Nephron progenitor cell (in vitro differentiated cells): ENCODE results near the gene MVB12B.

Experiments
- DNase-seq: peaks from one replicate; pipeline ENCODE4 v3.0.0; 2021
- H3K27ac Mint-ChIP-seq: 2 replicates; pipeline ENCODE4 v1.8.0; 2021; ENCODE audit warnings: mild to moderate bottlenecking, moderate library complexity, mixed read lengths
- H3K27me3 Mint-ChIP-seq: 2 replicates; pipeline ENCODE4 v1.8.0; 2021; ENCODE audit warnings: mild to moderate bottlenecking, low read depth, mixed read lengths; ENCODE audit not compliant: poor library complexity
- H3K36me3 Mint-ChIP-seq: 2 replicates; pipeline ENCODE4 v1.8.0; 2021; ENCODE audit warnings: low read depth, mixed read lengths
- H3K4me1 Mint-ChIP-seq: 2 replicates; pipeline ENCODE4 v1.8.0; 2021; ENCODE audit warnings: mixed read lengths
- H3K4me3 Mint-ChIP-seq: 2 replicates; pipeline ENCODE4 v1.8.0; 2021; ENCODE audit warnings: mild to moderate bottlenecking, moderate library complexity, mixed read lengths
- H3K9me3 Mint-ChIP-seq: 2 replicates; pipeline ENCODE4 v1.8.0; 2021; ENCODE audit warnings: mild to moderate bottlenecking, moderate library complexity, mixed read lengths
- TF ChIP-seq, protein P1 (sequence below): fragments of 200-600 bp; sonication (generic); IDR thresholded peaks from 2 replicates; pipeline ENCODE4 v1.5.0; 2021; ENCODE audit warnings: antibody characterized with exemption

The MVB12B gene

GRCh38 chr9:126292736-126293521 is 33.7 kb upstream of the MVB12B start:
- TF ChIP-seq, protein P1, sequence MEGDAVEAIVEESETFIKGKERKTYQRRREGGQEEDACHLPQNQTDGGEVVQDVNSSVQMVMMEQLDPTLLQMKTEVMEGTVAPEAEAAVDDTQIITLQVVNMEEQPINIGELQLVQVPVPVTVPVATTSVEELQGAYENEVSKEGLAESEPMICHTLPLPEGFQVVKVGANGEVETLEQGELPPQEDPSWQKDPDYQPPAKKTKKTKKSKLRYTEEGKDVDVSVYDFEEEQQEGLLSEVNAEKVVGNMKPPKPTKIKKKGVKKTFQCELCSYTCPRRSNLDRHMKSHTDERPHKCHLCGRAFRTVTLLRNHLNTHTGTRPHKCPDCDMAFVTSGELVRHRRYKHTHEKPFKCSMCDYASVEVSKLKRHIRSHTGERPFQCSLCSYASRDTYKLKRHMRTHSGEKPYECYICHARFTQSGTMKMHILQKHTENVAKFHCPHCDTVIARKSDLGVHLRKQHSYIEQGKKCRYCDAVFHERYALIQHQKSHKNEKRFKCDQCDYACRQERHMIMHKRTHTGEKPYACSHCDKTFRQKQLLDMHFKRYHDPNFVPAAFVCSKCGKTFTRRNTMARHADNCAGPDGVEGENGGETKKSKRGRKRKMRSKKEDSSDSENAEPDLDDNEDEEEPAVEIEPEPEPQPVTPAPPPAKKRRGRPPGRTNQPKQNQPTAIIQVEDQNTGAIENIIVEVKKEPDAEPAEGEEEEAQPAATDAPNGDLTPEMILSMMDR = no peak

GRCh38 chr9:126293522-126293889 is 33.1 kb upstream of the MVB12B start:
- Mint-ChIP-seq H3K4me1 (peaks cover 62% of the 10 kb centered on the region), H3K9me3 (no peaks in the 10 kb centered on the region), H3K27ac (no peak overlapping the region), H3K4me3 (no peak overlapping the region), H3K36me3 (no peaks in the 10 kb centered on the region), H3K27me3 (peaks cover 20% of the 10 kb centered on the region)
- DNase-seq = no peak
- TF ChIP-seq, protein P1 = no peak

More at GRCh38 chr9:126292736-126293521, 33.7 kb upstream of the MVB12B start:
- no peak for DNase-seq
- H3K4me3 Mint-ChIP-seq = no peak overlapping the region
- no peaks in the 10 kb centered on the region for H3K9me3 Mint-ChIP-seq
- peaks cover 20% of the 10 kb centered on the region for H3K27me3 Mint-ChIP-seq
- no peak overlapping the region for H3K27ac Mint-ChIP-seq
- no peaks in the 10 kb centered on the region for H3K36me3 Mint-ChIP-seq
- peaks cover 56% of the 10 kb centered on the region for H3K4me1 Mint-ChIP-seq

DNA sequence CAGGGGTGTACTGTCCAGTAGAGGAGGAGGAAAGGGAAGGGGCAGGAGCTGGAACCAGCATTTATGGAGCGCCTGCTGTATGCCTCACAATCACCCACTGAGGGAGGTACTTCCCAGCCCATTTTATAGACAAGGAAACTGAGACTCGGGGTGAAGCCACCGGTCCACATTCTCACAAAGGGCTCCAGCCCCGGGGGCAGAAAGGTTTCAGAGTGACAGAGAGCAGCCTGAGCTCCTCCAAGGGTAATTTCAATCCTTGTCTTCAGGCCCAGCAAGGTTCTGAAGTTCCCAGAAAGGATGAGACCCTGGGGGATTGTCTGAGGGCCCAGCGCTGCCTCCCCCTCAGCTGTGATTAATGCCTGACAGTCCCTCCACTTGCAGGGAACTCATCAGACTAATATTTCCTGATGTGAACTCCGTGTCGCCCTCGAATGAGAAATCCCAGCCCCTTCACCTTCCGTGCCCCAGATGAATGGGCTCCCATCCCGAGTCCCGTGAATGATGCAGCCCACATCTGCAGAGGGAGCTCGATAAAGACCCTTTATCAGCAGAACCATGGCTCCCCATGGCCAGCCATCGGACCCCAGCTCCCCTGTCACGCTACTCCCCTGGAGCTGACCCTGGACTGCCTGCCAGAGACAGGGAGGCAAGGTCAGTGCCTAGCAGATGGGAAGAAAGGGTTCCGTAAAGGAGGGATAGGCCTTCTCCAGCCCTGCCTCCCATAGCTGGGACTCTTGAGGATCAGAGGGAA is 32.1 kb upstream of the MVB12B start:
- Mint-ChIP-seq H3K27me3 (peaks cover 20% of the 10 kb centered on the region), H3K4me3 (no peak overlapping the region), H3K4me1 (peaks cover 71% of the 10 kb centered on the region), H3K27ac (peak overlapping the region; percentile 97), H3K9me3 (no peaks in the 10 kb centered on the region), H3K36me3 (no peaks in the 10 kb centered on the region)
- TF ChIP-seq, protein P1 = no peak
- peak; percentile 39 for DNase-seq

DNA sequence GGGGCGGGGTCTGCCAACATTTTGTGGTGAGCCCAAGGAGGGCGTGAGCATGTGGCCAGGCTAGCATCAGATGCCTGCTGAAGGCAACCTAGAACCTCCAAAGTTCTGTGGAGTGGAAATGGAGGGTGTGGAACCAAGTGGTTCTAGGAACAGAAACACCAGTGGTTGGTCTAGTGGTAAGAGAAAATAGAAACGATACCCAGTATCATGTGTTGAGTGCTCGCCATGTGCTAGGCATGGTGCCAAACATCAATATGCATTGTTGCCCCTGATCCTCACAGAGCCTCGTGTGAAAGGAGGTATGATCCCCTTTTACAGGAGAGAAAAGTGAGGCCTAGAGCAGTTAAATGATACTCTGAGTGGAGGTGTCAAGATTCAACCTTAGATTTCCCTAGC is 31.5 kb upstream of the MVB12B start:
- H3K27me3 Mint-ChIP-seq = peaks cover 20% of the 10 kb centered on the region
- H3K9me3 Mint-ChIP-seq = no peaks in the 10 kb centered on the region
- no peak overlapping the region for H3K4me3 Mint-ChIP-seq
- TF ChIP-seq, protein P1 = no peak
- DNase-seq = no peak
- H3K36me3 Mint-ChIP-seq = no peaks in the 10 kb centered on the region
- H3K27ac Mint-ChIP-seq = peak overlapping the region; percentile 97
- peaks cover 72% of the 10 kb centered on the region for H3K4me1 Mint-ChIP-seq

GRCh38 chr9:126295516-126295915 is 31.1 kb upstream of the MVB12B start:
- no peak for DNase-seq
- no peaks in the 10 kb centered on the region for H3K9me3 Mint-ChIP-seq
- peaks cover 20% of the 10 kb centered on the region for H3K27me3 Mint-ChIP-seq
- H3K4me1 Mint-ChIP-seq = peaks cover 72% of the 10 kb centered on the region
- no peak overlapping the region for H3K27ac Mint-ChIP-seq
- no peak overlapping the region for H3K4me3 Mint-ChIP-seq
- no peaks in the 10 kb centered on the region for H3K36me3 Mint-ChIP-seq
- TF ChIP-seq, protein P1 = no peak
